ES-I3 (cell line): ENCODE data around the gene SCYGR6.
"Not testable (repeated sequence)": the region's sequence is repeated elsewhere in the genome, so short reads cannot be mapped to it uniquely, and the experiment has no call there.

Source experiments
- H3K36me3 ChIP-seq: 2 replicates; pipeline ENCODE4 v1.6.1; 2013; ENCODE audit warnings: mild to moderate bottlenecking, low read length, control low read depth, moderate library complexity; ENCODE audit not compliant: insufficient read depth
- H3K4me1 ChIP-seq: 2 replicates; pipeline ENCODE4 v1.6.1; 2013; ENCODE audit warnings: mild to moderate bottlenecking, control low read depth, low read length; ENCODE audit not compliant: insufficient read depth
- H3K9ac ChIP-seq: 2 replicates; pipeline ENCODE4 v1.6.1; 2013; ENCODE audit warnings: low read depth, mild to moderate bottlenecking, low read length, moderate library complexity
- H3K9me3 ChIP-seq: 2 replicates; pipeline ENCODE4 v1.6.1; 2013; ENCODE audit warnings: mild to moderate bottlenecking, low read length, moderate library complexity; ENCODE audit not compliant: control insufficient read depth, insufficient read depth

The SCYGR6 gene

GRCh38 chr2:227724394-227725039, at the start of gene SCYGR6:
Gene SCYGR6, minus strand, starts transcription at chr2:227724757. Its CDS starts 0 bp downstream, at chr2:227724757.
- Histone ChIP-seq H3K4me1 (no peaks in the 10 kb centered on the region), H3K9ac (no peak within 1 kb of the TSS)

GRCh38 chr2:227774011-227774624, 49.6 kb upstream of the SCYGR6 start:
- Histone ChIP-seq H3K4me1 (peaks cover 16% of the 10 kb centered on the region), H3K36me3 (no peaks in the 10 kb centered on the region), H3K9ac (no peak overlapping the region), H3K9me3 (no peaks in the 10 kb centered on the region)

More at GRCh38 chr2:227724394-227725039, at the start of gene SCYGR6:
- no peaks in the 10 kb centered on the region for H3K36me3 ChIP-seq
- no peaks in the 10 kb centered on the region for H3K9me3 ChIP-seq

- Histone ChIP-seq H3K9ac (no peak overlapping the region; the same call in 1 of the 2 replicates), H3K9me3 (no peaks in the 10 kb centered on the region), H3K36me3 (no peaks in the 10 kb centered on the region), H3K4me1 (peaks cover 16% of the 10 kb centered on the region)
These were observed 48.4 kb upstream of the SCYGR6 start for GRCh38 chr2:227772932-227773331.

DNA sequence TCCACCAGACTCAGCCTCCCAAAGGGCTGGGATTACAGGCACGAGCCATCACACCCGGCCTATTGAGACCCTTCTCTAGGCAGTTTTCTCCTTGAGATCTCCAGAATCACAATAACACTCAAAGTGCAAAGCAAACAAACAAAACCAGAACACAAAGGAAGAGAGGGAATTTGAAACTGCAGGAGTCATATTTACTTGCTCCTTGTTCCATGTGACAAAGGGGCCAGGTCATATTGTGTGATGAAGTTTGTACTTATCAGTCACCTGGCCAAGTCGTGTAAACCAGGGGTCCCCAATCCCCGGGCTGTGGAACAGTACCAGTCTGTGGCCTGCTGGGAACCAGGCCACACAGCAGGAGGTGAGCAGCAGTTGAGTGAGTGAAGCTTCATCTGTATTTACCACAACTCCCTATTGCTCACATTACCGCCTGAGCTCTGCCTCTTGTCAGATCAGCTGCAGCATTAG, 47.7 kb upstream of the SCYGR6 start:
- Histone ChIP-seq H3K36me3 (no peaks in the 10 kb centered on the region), H3K9me3 (no peaks in the 10 kb centered on the region), H3K9ac (no peak overlapping the region), H3K4me1 (peaks cover 16% of the 10 kb centered on the region)

DNA sequence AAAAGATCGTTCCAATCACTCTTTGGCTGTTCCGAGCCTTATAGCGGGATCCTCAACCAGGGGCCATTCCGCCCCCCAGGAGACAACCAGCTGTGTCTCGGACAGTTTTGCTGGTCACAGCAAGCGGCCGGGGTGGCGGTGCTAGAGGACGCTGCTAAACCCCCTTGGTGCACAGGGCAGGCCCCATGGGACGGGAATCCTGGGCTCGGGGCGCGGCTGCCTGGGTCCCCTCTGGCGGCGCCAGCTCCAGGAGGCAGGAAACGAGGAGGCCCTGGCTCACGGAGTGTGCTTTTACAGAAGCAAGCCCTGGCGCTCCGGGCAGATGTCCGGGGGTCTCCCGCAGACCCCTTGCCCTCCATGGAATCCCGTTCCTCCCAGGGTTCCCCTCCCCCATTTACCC, 43.3 kb upstream of the SCYGR6 start:
- Histone ChIP-seq H3K4me1 (peaks cover 7% of the 10 kb centered on the region), H3K36me3 (no peaks in the 10 kb centered on the region), H3K9ac (no peak overlapping the region)

GRCh38 chr2:227766373-227766883, 41.9 kb upstream of the SCYGR6 start:
- no peaks in the 10 kb centered on the region for H3K36me3 ChIP-seq
- no peaks in the 10 kb centered on the region for H3K9me3 ChIP-seq
- H3K4me1 ChIP-seq = no peaks in the 10 kb centered on the region
- H3K9ac ChIP-seq = no peak overlapping the region

More for the DNA sequence above, 43.3 kb upstream of the SCYGR6 start:
- H3K9me3 ChIP-seq = no peaks in the 10 kb centered on the region

DNA sequence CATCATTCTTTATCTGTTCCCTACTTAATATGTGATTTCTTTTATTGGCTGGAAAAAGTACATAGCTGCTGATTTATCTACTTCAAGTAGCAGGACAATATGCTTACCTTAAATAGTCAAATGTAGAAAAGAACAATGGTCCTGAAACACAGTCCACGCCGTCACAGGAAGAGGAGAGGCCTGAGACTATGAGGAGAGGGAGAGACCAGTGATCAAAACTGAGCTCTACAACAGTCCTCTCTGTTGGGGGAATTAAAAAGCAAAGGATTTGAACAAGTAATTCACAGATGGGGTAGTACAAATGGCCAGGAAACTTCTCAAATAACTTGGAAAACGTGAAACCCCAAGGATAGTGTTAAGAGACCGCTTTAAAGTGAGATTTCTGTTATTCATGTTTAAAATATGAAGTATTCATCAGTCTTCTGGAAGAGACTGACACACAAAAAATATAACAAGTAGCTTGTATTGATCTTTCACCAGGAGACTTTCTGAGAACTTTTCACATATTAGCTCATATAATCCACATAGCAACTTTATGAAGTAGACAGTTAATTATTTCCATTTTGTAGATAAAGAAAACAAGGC, 41.3 kb upstream of the SCYGR6 start:
- Histone ChIP-seq H3K4me1 (no peaks in the 10 kb centered on the region), H3K9me3 (no peaks in the 10 kb centered on the region), H3K9ac (no peak overlapping the region), H3K36me3 (no peaks in the 10 kb centered on the region)

DNA sequence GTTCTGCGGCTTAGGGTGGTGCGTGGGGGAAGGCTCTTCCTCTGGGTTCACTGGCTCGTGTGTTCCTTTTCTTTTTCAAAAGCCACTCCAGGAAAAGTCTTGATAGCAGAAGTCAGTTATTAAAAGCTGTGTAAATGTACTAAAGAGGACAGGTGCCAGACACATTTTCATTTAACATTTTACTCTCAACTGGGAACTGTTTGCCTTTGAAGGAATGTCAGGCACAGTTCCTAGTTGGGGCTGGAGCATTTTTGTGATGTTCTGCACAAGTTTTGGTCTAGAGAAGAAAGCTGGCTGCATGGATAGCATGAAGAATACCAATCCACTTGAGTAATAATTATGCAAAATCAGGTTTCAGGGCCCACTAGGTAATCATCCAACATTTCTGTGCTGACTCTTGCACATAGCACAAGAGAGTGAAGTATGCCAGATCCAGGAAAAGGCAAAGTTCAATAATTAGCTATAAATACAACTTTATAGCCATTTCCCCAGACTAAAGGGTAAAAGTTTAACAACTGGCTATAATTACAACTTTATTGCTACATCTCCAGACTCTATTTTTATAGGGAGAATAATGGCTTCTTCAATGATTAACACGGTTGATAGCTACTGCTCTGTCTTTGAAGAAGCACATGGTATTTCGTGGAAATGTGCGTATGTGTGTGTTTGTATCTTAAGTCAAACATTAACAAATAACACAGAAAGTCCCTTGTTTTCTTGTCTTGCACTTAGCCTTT, 37.4 kb upstream of the SCYGR6 start:
- Histone ChIP-seq H3K9ac (no peak overlapping the region), H3K9me3 (no peaks in the 10 kb centered on the region), H3K36me3 (no peaks in the 10 kb centered on the region), H3K4me1 (peaks cover 13% of the 10 kb centered on the region)

- H3K9me3 ChIP-seq = no peaks in the 10 kb centered on the region
- peaks cover 13% of the 10 kb centered on the region for H3K4me1 ChIP-seq
- H3K36me3 ChIP-seq = no peaks in the 10 kb centered on the region
- no peak overlapping the region for H3K9ac ChIP-seq
These were observed 35.0 kb upstream of the SCYGR6 start for GRCh38 chr2:227759411-227760118.

- H3K9me3 ChIP-seq, H3K9ac ChIP-seq, H3K36me3 ChIP-seq: not testable (repeated sequence)
- peaks cover 13% of the 10 kb centered on the region for H3K4me1 ChIP-seq
These were observed 31.7 kb upstream of the SCYGR6 start for GRCh38 chr2:227756261-227756660.

- no peaks in the 10 kb centered on the region for H3K9me3 ChIP-seq
- H3K36me3 ChIP-seq = no peaks in the 10 kb centered on the region
- H3K4me1 ChIP-seq = 0 out of 2 replicates have a peak, but pooled peaks cover 5% of the 10 kb centered on the region
- H3K9ac ChIP-seq = no peak overlapping the region
These were observed 23.5 kb upstream of the SCYGR6 start for GRCh38 chr2:227748079-227748478.

DNA sequence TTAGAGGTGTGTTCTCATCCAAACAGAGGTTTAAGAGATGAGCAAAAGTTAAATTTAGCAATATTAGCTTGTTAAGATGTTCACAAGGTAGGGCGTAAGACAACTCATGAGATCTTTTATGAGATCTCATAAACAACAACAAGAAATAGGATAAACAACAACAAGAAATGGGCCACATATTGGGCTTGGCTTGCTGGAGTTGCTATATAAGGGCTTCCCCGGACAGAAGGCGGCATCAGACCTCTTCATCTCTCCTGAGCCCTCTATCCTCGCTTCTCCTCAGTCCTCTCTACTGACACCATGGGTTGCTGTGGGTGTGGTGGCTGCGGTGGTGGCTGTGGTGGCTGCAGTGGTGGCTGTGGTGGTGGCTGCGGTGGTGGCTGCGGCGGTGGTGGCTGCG, 21.0 kb upstream of the SCYGR6 start, which contains the start of gene SCYGR8:
Gene SCYGR8 (plus strand): TSS at position 301 of the 400 bp plus-strand sequence. CDS start 0 bp downstream, at position 301.
- no peak within 1 kb of the TSS for H3K9ac ChIP-seq
- H3K9me3 ChIP-seq = no peaks in the 10 kb centered on the region
- H3K36me3 ChIP-seq = no peaks in the 10 kb centered on the region
- H3K4me1 ChIP-seq = 0 out of 2 replicates have a peak, but pooled peaks cover 5% of the 10 kb centered on the region

GRCh38 chr2:227740705-227741104, 16.1 kb upstream of the SCYGR6 start:
- not testable (repeated sequence) for H3K36me3 ChIP-seq, H3K9ac ChIP-seq, H3K9me3 ChIP-seq, H3K4me1 ChIP-seq

GRCh38 chr2:227739351-227739750, 14.8 kb upstream of the SCYGR6 start:
- no peaks in the 10 kb centered on the region for H3K9me3 ChIP-seq
- no peaks in the 10 kb centered on the region for H3K36me3 ChIP-seq
- H3K9ac ChIP-seq = no peak overlapping the region
- 0 out of 2 replicates have a peak, but pooled peaks cover 5% of the 10 kb centered on the region for H3K4me1 ChIP-seq
